DND-41 (cell line): ENCODE results near the gene RETREG2.

Experiments used
- ATAC-seq: fragments of 200-7000 bp; cut with Tn5 transposase; 3 replicates; pipeline ENCODE4 v1.9.1; 2021; ENCODE audit warnings: low read depth; ENCODE audit not compliant: insufficient read depth
- DNase-seq: peaks from one replicate; pipeline ENCODE4 v3.0.0-alpha.2; 2020
- H2AFZ ChIP-seq: 2 replicates; pipeline ENCODE4 v1.6.0; 2012; ENCODE audit warnings: low read depth, low read length
- H3K27ac ChIP-seq: 2 replicates; pipeline ENCODE4 v1.5.1; 2012; ENCODE audit warnings: low read length, inconsistent platforms
- H3K27me3 ChIP-seq: fragments of 200-600 bp; sonication (generic); 2 replicates; pipeline ENCODE4 v1.6.0; 2012; ENCODE audit warnings: low read length, mild to moderate bottlenecking, inconsistent platforms; ENCODE audit not compliant: insufficient read depth, poor library complexity
- H3K36me3 ChIP-seq: 2 replicates; pipeline ENCODE4 v1.5.1; 2012; ENCODE audit warnings: low read length, inconsistent platforms; ENCODE audit not compliant: insufficient read depth
- H3K4me1 ChIP-seq: 2 replicates; pipeline ENCODE4 v1.5.1; 2012; ENCODE audit warnings: mild to moderate bottlenecking, low read length; ENCODE audit not compliant: insufficient read depth
- H3K4me2 ChIP-seq: 2 replicates; pipeline ENCODE4 v1.6.0; 2012; ENCODE audit warnings: mild to moderate bottlenecking, moderate library complexity, low read length, inconsistent platforms; ENCODE audit not compliant: insufficient read depth
- H3K4me3 ChIP-seq, 2 experiments: fragments of 200-600 bp in 1 of 2; shearing (Covaris generic) in 1 of 2; 2 replicates each; pipeline ENCODE4 v1.5.1; 2012 to 2016; ENCODE audit warnings: inconsistent platforms in 2 of 2, low read length in 2 of 2, mild to moderate bottlenecking in 2 of 2, low read depth in 1 of 2, moderate library complexity in 1 of 2
- H3K79me2 ChIP-seq: 2 replicates; pipeline ENCODE4 v1.6.0; 2012; ENCODE audit warnings: low read length, inconsistent platforms; ENCODE audit not compliant: insufficient read depth
- H3K9ac ChIP-seq: 2 replicates; pipeline ENCODE4 v1.6.0; 2012; ENCODE audit warnings: low read depth, mild to moderate bottlenecking, inconsistent platforms, low read length, moderate library complexity
- H3K9me3 ChIP-seq: 2 replicates; pipeline ENCODE4 v1.5.1; 2012; ENCODE audit warnings: low read length, moderate library complexity, mild to moderate bottlenecking, inconsistent platforms; ENCODE audit not compliant: insufficient read depth, severe bottlenecking
- H4K20me1 ChIP-seq: 2 replicates; pipeline ENCODE4 v1.6.0; 2012; ENCODE audit warnings: low read length; ENCODE audit not compliant: insufficient read depth
- CTCF ChIP-seq: IDR thresholded peaks from 2 replicates; pipeline ENCODE4 v1.5.1; 2012; ENCODE audit warnings: borderline replicate concordance, low read length, moderate library complexity, mild to moderate bottlenecking; ENCODE audit not compliant: poor library complexity, severe bottlenecking; ENCODE audit errors: extremely low read depth
- EZH2 ChIP-seq: IDR thresholded peaks from 3 replicates; pipeline ENCODE4 v1.6.1; 2012; ENCODE audit warnings: borderline replicate concordance, low read depth, mild to moderate bottlenecking, moderate library complexity, low read length, inconsistent platforms; ENCODE audit not compliant: severe bottlenecking

RETREG2 gene

GRCh38 chr2:219230059-219230540 lies 52.0 kb downstream of the RETREG2 start:
- Histone ChIP-seq H3K27ac (peak overlapping the region; percentile 71), H2AFZ (peak overlapping the region; percentile 50), H4K20me1 (0 out of 2 replicates have a peak, but pooled peaks cover 5% of the 10 kb centered on the region), H3K4me3 (peak overlapping the region; percentile 43 to 74), H3K9ac (peak overlapping the region; percentile 73), H3K36me3 (peaks cover 62% of the 10 kb centered on the region), H3K79me2 (peaks cover 51% of the 10 kb centered on the region), H3K4me1 (peaks cover 39% of the 10 kb centered on the region), H3K4me2 (peak overlapping the region; percentile 79), H3K27me3 (no peaks in the 10 kb centered on the region), H3K9me3 (no peaks in the 10 kb centered on the region)
- ATAC-seq (peak; percentile 26), DNase-seq (peak; percentile 45)
- TF ChIP-seq CTCF (no peak), EZH2 (no peak)

- no peak overlapping the region for H3K4me3 ChIP-seq
- peaks cover 20% of the 10 kb centered on the region for H3K4me1 ChIP-seq
- ATAC-seq (no peak), DNase-seq (no peak)
- TF ChIP-seq EZH2 (no peak), CTCF (no peak)
- no peak overlapping the region for H2AFZ ChIP-seq
- peaks cover 62% of the 10 kb centered on the region for H3K36me3 ChIP-seq
- H4K20me1 ChIP-seq: no peaks in the 10 kb centered on the region
- H3K27me3 ChIP-seq: no peaks in the 10 kb centered on the region
- H3K79me2 ChIP-seq: peaks cover 25% of the 10 kb centered on the region
- no peak overlapping the region for H3K27ac ChIP-seq
- no peak overlapping the region for H3K9ac ChIP-seq
- H3K4me2 ChIP-seq: no peak overlapping the region
- no peaks in the 10 kb centered on the region for H3K9me3 ChIP-seq
Measured at GRCh38 chr2:219234331-219234730, 56.3 kb downstream of the RETREG2 start.
